Measurements from ENCODE around the gene FMO2. TPM values are rescaled to one million over a fixed set of nuclear protein-coding genes. Genes with fewer than 3 reads are reported as not detected.

Gene FMO2
- total RNA-seq, 2 experiments from 2014 or later = not detected

- Mint-ChIP-seq H3K4me1 (ENCODE audit: low read depth) (no peaks in the 10 kb centered on the region), H3K36me3 (ENCODE audit: low read depth) (no peaks in the 10 kb centered on the region), H3K9me3 (no peaks in the 10 kb centered on the region), H3K27ac (no peak overlapping the region), H3K4me3 (peak overlapping the region; percentile 77), H3K27me3 (ENCODE audit: low read depth) (peaks cover 38% of the 10 kb centered on the region)
- CTCF ChIA-PET = interaction anchor here (1.3 to 8.3 kb wide), 2 partner anchors 61 to 218 kb away, joined by 3 to 96 read pairs; partner anchors contain the start of gene FMO4
- no peak for DNase-seq
- intact Hi-C loops (cut with micrococcal nuclease) = loop anchor here (1.0 kb wide), 1 partner anchor 62 kb away; the partner anchor contains the start of gene FMO4
These were observed 66.8 kb downstream of the FMO2 start for GRCh38 chr1:171251952-171252300.

GRCh38 chr1:171252482-171252881, 67.4 kb downstream of the FMO2 start:
- intact Hi-C loops (cut with micrococcal nuclease) = no loop called here
- Mint-ChIP-seq H3K9me3 (no peaks in the 10 kb centered on the region), H3K4me1 (ENCODE audit: low read depth) (no peaks in the 10 kb centered on the region), H3K36me3 (ENCODE audit: low read depth) (no peaks in the 10 kb centered on the region), H3K4me3 (peak overlapping the region; percentile 23), H3K27me3 (ENCODE audit: low read depth) (peaks cover 40% of the 10 kb centered on the region), H3K27ac (no peak overlapping the region)
- CTCF ChIA-PET = interaction anchor here (8.3 kb wide), 1 partner anchor 61 kb away, joined by 96 read pairs; the partner anchor contains the start of gene FMO4
- DNase-seq = peak; percentile 6

GRCh38 chr1:171254859-171255258, 69.8 kb downstream of the FMO2 start:
- CTCF ChIA-PET = interaction anchor here (1.0 to 1.4 kb wide), 2 partner anchors 10 to 59 kb away, joined by 4 to 7 read pairs; partner anchors contain the start of gene FMO4
- intact Hi-C loops (cut with micrococcal nuclease) = no loop called here
- H3K27ac Mint-ChIP-seq = no peak overlapping the region
- H3K9me3 Mint-ChIP-seq = no peaks in the 10 kb centered on the region
- H3K4me1 Mint-ChIP-seq (ENCODE audit: low read depth) = no peaks in the 10 kb centered on the region
- H3K36me3 Mint-ChIP-seq (ENCODE audit: low read depth) = no peaks in the 10 kb centered on the region
- DNase-seq = no peak
- H3K4me3 Mint-ChIP-seq = no peak overlapping the region
- H3K27me3 Mint-ChIP-seq (ENCODE audit: low read depth) = peaks cover 31% of the 10 kb centered on the region

GRCh38 chr1:171256940-171257606, 72.0 kb downstream of the FMO2 start:
- CTCF ChIA-PET = interaction anchor here (0.6 kb wide), 1 partner anchor 104 kb away, joined by 3 read pairs; no protein-coding TSS in a partner anchor
- no peak for DNase-seq
- H3K9me3 Mint-ChIP-seq = no peaks in the 10 kb centered on the region
- no peak overlapping the region for H3K4me3 Mint-ChIP-seq
- H3K36me3 Mint-ChIP-seq (ENCODE audit: low read depth) = no peaks in the 10 kb centered on the region
- intact Hi-C loops (cut with micrococcal nuclease) = no loop called here
- peaks cover 24% of the 10 kb centered on the region for H3K27me3 Mint-ChIP-seq (ENCODE audit: low read depth)
- no peak overlapping the region for H3K27ac Mint-ChIP-seq
- H3K4me1 Mint-ChIP-seq (ENCODE audit: low read depth) = no peaks in the 10 kb centered on the region

- CTCF ChIA-PET = interaction anchor here (0.6 to 1.4 kb wide), 2 partner anchors 31 to 104 kb away, joined by 3 read pairs; no protein-coding TSS in a partner anchor
- H3K9me3 Mint-ChIP-seq = no peaks in the 10 kb centered on the region
- no peaks in the 10 kb centered on the region for H3K4me1 Mint-ChIP-seq (ENCODE audit: low read depth)
- H3K27me3 Mint-ChIP-seq (ENCODE audit: low read depth) = peaks cover 18% of the 10 kb centered on the region
- H3K4me3 Mint-ChIP-seq = no peak overlapping the region
- DNase-seq = no peak
- H3K27ac Mint-ChIP-seq = no peak overlapping the region
- no peaks in the 10 kb centered on the region for H3K36me3 Mint-ChIP-seq (ENCODE audit: low read depth)
- intact Hi-C loops (cut with micrococcal nuclease) = no loop called here
These were observed 72.5 kb downstream of the FMO2 start for GRCh38 chr1:171257607-171258076.

- Mint-ChIP-seq H3K4me1 (ENCODE audit: low read depth) (no peaks in the 10 kb centered on the region), H3K9me3 (no peaks in the 10 kb centered on the region), H3K4me3 (no peak overlapping the region), H3K27ac (no peak overlapping the region), H3K36me3 (ENCODE audit: low read depth) (no peaks in the 10 kb centered on the region), H3K27me3 (ENCODE audit: low read depth) (peaks cover 12% of the 10 kb centered on the region)
- intact Hi-C loops (cut with micrococcal nuclease) = no loop called here
- CTCF ChIA-PET = interaction anchor here (1.4 kb wide), 1 partner anchor 32 kb away, joined by 3 read pairs; no protein-coding TSS in a partner anchor
- DNase-seq = no peak
These were observed 73.3 kb downstream of the FMO2 start for GRCh38 chr1:171258429-171258828.

GRCh38 chr1:171258943-171259342, 73.8 kb downstream of the FMO2 start:
- no peak overlapping the region for H3K4me3 Mint-ChIP-seq
- peaks cover 9% of the 10 kb centered on the region for H3K27me3 Mint-ChIP-seq (ENCODE audit: low read depth)
- H3K36me3 Mint-ChIP-seq (ENCODE audit: low read depth) = no peaks in the 10 kb centered on the region
- H3K4me1 Mint-ChIP-seq (ENCODE audit: low read depth) = no peaks in the 10 kb centered on the region
- H3K27ac Mint-ChIP-seq = no peak overlapping the region
- intact Hi-C loops (cut with micrococcal nuclease) = no loop called here
- no peaks in the 10 kb centered on the region for H3K9me3 Mint-ChIP-seq
- CTCF ChIA-PET = interaction anchor here (1.4 to 1.7 kb wide), 2 partner anchors 32 to 55 kb away, joined by 3 to 4 read pairs; partner anchors contain the start of gene FMO4
- DNase-seq = no peak

Other genes with a start within 250 kb of the FMO2 start
- not detected for gene MROH9, start 249.8 kb upstream of the FMO2 start, total RNA-seq
- not detected for gene FMO3, start 94.4 kb upstream of the FMO2 start, total RNA-seq
- gene FMO1, start 63.2 kb downstream of the FMO2 start, total RNA-seq = not detected
- 1 to 10 TPM; 2.0 to 2.1 TPM for gene FMO4, start 128.9 kb downstream of the FMO2 start, total RNA-seq

Data from activated naive CD4-positive, alpha-beta T cell treated with anti-CD3 and anti-CD28 coated beads for 36 hours (primary cell).